B cell (primary cell): Measurements from ENCODE around the gene NHLRC1. TPM values are rescaled to one million over a fixed set of nuclear protein-coding genes. Genes with fewer than 3 reads are reported as not detected.

Experiments
- ATAC-seq: fragments of 200-7000 bp; cut with Tn5 transposase; one replicate; pipeline ENCODE4 v1.10.0; 2021; ENCODE audit warnings: low read depth, mild to moderate bottlenecking, moderate number of reproducible peaks, moderate library complexity
- CTCF ChIA-PET: fragments of 350-600 bp; sonication (Branson Sonifier 250); formaldehyde crosslinking; loops from one replicate; lab custom pipeline; 2021; ENCODE audit warnings: antibody characterized with exemption, inconsistent platforms; lab: Charles Lee
- POLR2A ChIA-PET: fragments of 350-600 bp; sonication (Branson Sonifier 250); formaldehyde crosslinking; loops from one replicate; lab custom pipeline; 2021; ENCODE audit warnings: antibody characterized with exemption; lab: Charles Lee
- DNase-seq: peaks from one replicate; pipeline ENCODE4 v3.0.0; 2013
- H2AFZ ChIP-seq: 2 replicates; pipeline ENCODE4 v1.6.1; 2012; ENCODE audit warnings: mild to moderate bottlenecking, low read depth, low read length; ENCODE audit not compliant: insufficient read depth, poor library complexity, severe bottlenecking
- H3K27ac ChIP-seq, 2 donors: 1 replicate in 1 of 2; 2 replicates in 1 of 2; pipeline ENCODE4 v1.5.1; 2012 to 2013; ENCODE audit warnings: low read length in 2 of 2, mild to moderate bottlenecking in 2 of 2, moderate library complexity in 1 of 2
- H3K27me3 ChIP-seq, 4 experiments: fragments of 200-600 bp in 1 of 4; sonication (generic) in 1 of 4; replicated peaks in 1 of 4; 1 replicate in 2 of 4; 2 replicates in 2 of 4; pipeline versions ENCODE4 v1.6.1 to v1.7.0; 2013 to 2016; ENCODE audit warnings: low read length in 3 of 4, mild to moderate bottlenecking in 2 of 4, mixed read lengths in 1 of 4, moderate library complexity in 1 of 4; ENCODE audit not compliant: insufficient read depth in 4 of 4, control insufficient read depth in 3 of 4; ENCODE audit errors: control extremely low read depth in 1 of 4
- H3K36me3 ChIP-seq, 2 experiments: replicated peaks in 1 of 2; 1 replicate in 1 of 2; 2 replicates in 1 of 2; pipeline versions ENCODE4 v1.6.1 to v1.7.1; 2013; ENCODE audit warnings: low read length in 1 of 2; ENCODE audit not compliant: insufficient read depth in 2 of 2, control insufficient read depth in 1 of 2; ENCODE audit errors: control extremely low read depth in 1 of 2, extremely low read depth in 1 of 2
- H3K4me1 ChIP-seq, 2 donors: fragments of 200-600 bp in 1 of 2; sonication (generic) in 1 of 2; 1 replicate in 1 of 2; 2 replicates in 1 of 2; pipeline versions ENCODE4 v1.5.1 to v1.6.1; 2013 to 2017; ENCODE audit warnings: low read length in 2 of 2; ENCODE audit not compliant: control insufficient read depth in 2 of 2, insufficient read depth in 2 of 2
- H3K4me2 ChIP-seq: replicated peaks from 2 replicates; pipeline ENCODE3; 2012; ENCODE audit warnings: mild to moderate bottlenecking, low read depth, low read length; ENCODE audit not compliant: poor library complexity, severe bottlenecking
- H3K4me3 ChIP-seq, 5 experiments: fragments of 200-600 bp in 1 of 5; sonication (generic) in 1 of 5; 1 replicate in 3 of 5; 2 replicates in 2 of 5; pipeline versions ENCODE4 v1.5.1 to v1.7.0; 2011 to 2016; ENCODE audit warnings: low read length in 4 of 5, mild to moderate bottlenecking in 4 of 5, low read depth in 2 of 5, control low read depth in 1 of 5, moderate library complexity in 1 of 5; ENCODE audit not compliant: insufficient read depth in 1 of 5; ENCODE audit errors: control extremely low read depth in 1 of 5, extremely low read depth in 1 of 5
- H3K79me2 ChIP-seq: fragments of 200-600 bp; sonication (generic); one replicate; pipeline ENCODE4 v1.6.0; 2016; ENCODE audit warnings: low read length; ENCODE audit not compliant: control insufficient read depth, insufficient read depth
- H3K9ac ChIP-seq: fragments of 200-600 bp; sonication (generic); 2 replicates; pipeline ENCODE4 v1.6.1; 2017; ENCODE audit warnings: mild to moderate bottlenecking, low read length, moderate library complexity
- H3K9me3 ChIP-seq, 3 donors: one replicate each; pipeline versions ENCODE4 v1.6.1 to v1.7.1; 2013; ENCODE audit warnings: low read length in 2 of 3; ENCODE audit not compliant: control insufficient read depth in 2 of 3, insufficient read depth in 1 of 3; ENCODE audit errors: control extremely low read depth in 1 of 3
- H4K20me1 ChIP-seq: 2 replicates; pipeline ENCODE4 v1.6.0; 2012; ENCODE audit warnings: mild to moderate bottlenecking, low read length; ENCODE audit not compliant: insufficient read depth, control insufficient read depth, poor library complexity, severe bottlenecking
- H3K27ac Mint-ChIP-seq: one replicate; pipeline ENCODE4 v1.8.0; 2021; ENCODE audit warnings: mixed read lengths
- H3K27me3 Mint-ChIP-seq: one replicate; pipeline ENCODE4 v1.8.0; 2021; ENCODE audit warnings: mixed read lengths
- H3K4me1 Mint-ChIP-seq: one replicate; pipeline ENCODE4 v1.8.0; 2021; ENCODE audit warnings: mixed read lengths
- H3K4me3 Mint-ChIP-seq: one replicate; pipeline ENCODE4 v1.8.0; 2021; ENCODE audit warnings: mixed read lengths
- H3K9me3 Mint-ChIP-seq: one replicate; pipeline ENCODE4 v1.8.0; 2022; ENCODE audit warnings: mixed read lengths; ENCODE audit not compliant: insufficient read depth
- EZH2 ChIP-seq: IDR thresholded peaks from 2 replicates; pipeline ENCODE4 v1.6.1; 2012; ENCODE audit warnings: borderline replicate concordance, low read depth, mild to moderate bottlenecking, moderate library complexity, low read length; ENCODE audit not compliant: insufficient read depth, poor library complexity, severe bottlenecking
- WGBS: methylation state at CpG from one replicate; pipeline ENCODE4 v1.1.5; 2013; ENCODE audit warnings: missing lambda C conversion rate; ENCODE audit not compliant: insufficient coverage; 5-methylcytosine and 5-hydroxymethylcytosine counted together
- intact Hi-C: fragments of 100-400 bp; cut with micrococcal nuclease; formaldehyde crosslinking; loops from one replicate; pipeline ENCODE4 v1.10.0; 2022
- polyA plus RNA-seq: library from polyadenylated mRNA; depleted of rRNA; stranded (reverse); fragments of >200 nt; gene quantifications from 2 replicates; pipeline ENCODE4 v1.2.3, GENCODE V29; 2012
- total RNA-seq, 2 donors: library from RNA; stranded (reverse); fragments of 120-200 nt in 1 of 2; gene quantifications; 1 replicate in 1 of 2; 2 replicates in 1 of 2; pipeline versions ENCODE4 v1.2.3 to v1.2.4, GENCODE V29; 2013 to 2022
- TF ChIP-seq, protein P1 (sequence below): fragments of 200-600 bp; IDR thresholded peaks from one replicate; pipeline ENCODE4 v1.8.0; 2022; ENCODE audit warnings: antibody characterized with exemption, mild to moderate bottlenecking

Gene NHLRC1
- total and polyA plus RNA-seq, 2 donors (not counting 1 experiment from before 2014, with no cell fraction given): 0.31 to 1.0 TPM

DNA sequence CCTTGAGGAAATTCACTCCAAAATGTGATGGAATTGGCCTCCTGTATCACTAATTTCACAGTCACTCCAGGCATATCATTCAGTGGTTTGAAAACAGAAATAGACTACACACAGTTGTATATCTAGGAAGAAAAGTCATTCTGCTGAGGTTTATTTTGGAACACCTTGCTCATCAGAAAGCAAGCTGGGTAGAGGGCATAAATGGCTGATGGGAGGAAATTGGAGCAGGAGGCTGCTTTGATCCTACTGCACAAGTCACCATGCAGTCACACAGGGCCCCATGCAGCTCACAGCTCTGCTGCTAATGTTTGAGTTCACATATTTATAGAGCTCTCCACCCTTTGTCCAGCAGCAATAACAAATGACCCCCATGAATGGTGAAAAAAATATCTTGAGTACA lies 12.3 kb downstream of the NHLRC1 start:
- H3K79me2 ChIP-seq: no peaks in the 10 kb centered on the region
- no peak for DNase-seq
- intact Hi-C loops: no loop called here
- Mint-ChIP-seq H3K9me3 (peaks cover 9% of the 10 kb centered on the region), H3K4me1 (no peaks in the 10 kb centered on the region), H3K27ac (no peak overlapping the region), H3K4me3 (no peak overlapping the region), H3K27me3 (peaks cover 4% of the 10 kb centered on the region)
- H4K20me1 ChIP-seq: no peaks in the 10 kb centered on the region
- no peak overlapping the region for H3K4me2 ChIP-seq
- CTCF ChIA-PET: no interaction called here
- no peak overlapping the region for H3K4me3 ChIP-seq
- H2AFZ ChIP-seq: no peak overlapping the region
- no peak overlapping the region for H3K9ac ChIP-seq
- H3K4me1 ChIP-seq: no peaks in the 10 kb centered on the region
- H3K9me3 ChIP-seq: peaks cover 0 to 12% (median 7%) of the 10 kb centered on the region in 3 donors
- no peak for ATAC-seq
- no peaks in the 10 kb centered on the region for H3K36me3 ChIP-seq
- POLR2A ChIA-PET: no interaction called here
- no peaks in the 10 kb centered on the region for H3K27me3 ChIP-seq
- H3K27ac ChIP-seq: no peak overlapping the region
- TF ChIP-seq, protein P1, sequence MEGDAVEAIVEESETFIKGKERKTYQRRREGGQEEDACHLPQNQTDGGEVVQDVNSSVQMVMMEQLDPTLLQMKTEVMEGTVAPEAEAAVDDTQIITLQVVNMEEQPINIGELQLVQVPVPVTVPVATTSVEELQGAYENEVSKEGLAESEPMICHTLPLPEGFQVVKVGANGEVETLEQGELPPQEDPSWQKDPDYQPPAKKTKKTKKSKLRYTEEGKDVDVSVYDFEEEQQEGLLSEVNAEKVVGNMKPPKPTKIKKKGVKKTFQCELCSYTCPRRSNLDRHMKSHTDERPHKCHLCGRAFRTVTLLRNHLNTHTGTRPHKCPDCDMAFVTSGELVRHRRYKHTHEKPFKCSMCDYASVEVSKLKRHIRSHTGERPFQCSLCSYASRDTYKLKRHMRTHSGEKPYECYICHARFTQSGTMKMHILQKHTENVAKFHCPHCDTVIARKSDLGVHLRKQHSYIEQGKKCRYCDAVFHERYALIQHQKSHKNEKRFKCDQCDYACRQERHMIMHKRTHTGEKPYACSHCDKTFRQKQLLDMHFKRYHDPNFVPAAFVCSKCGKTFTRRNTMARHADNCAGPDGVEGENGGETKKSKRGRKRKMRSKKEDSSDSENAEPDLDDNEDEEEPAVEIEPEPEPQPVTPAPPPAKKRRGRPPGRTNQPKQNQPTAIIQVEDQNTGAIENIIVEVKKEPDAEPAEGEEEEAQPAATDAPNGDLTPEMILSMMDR: no peak
- no peak for TF ChIP-seq EZH2

DNA sequence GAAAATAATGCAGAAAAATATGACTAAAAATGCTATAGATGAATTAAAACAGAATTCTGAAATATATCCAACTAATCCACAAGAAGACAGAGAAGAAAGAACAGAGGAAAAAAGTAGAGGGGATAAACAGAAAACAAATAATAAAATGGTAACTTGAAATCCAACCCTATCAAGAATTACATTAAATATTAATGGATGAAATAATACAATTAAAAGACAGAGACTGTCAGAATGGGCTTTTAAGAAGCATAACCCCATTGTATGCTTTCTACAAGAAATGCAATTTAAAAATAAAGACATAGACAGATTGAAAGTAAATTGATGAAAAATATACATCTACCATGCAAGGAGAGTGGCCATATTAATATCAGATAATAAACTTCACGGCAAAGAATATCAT lies 15.4 kb downstream of the NHLRC1 start:
- H3K4me3 Mint-ChIP-seq: no peak overlapping the region
- POLR2A ChIA-PET: no interaction called here
- Histone ChIP-seq H3K9me3 (peaks cover 0 to 12% (median 7%) of the 10 kb centered on the region in 3 donors), H3K79me2 (no peaks in the 10 kb centered on the region), H3K4me2 (no peak overlapping the region), H3K4me3 (no peak overlapping the region), H4K20me1 (no peaks in the 10 kb centered on the region), H3K9ac (no peak overlapping the region), H3K27ac (no peak overlapping the region), H2AFZ (no peak overlapping the region), H3K27me3 (no peaks in the 10 kb centered on the region), H3K4me1 (no peaks in the 10 kb centered on the region), H3K36me3 (no peaks in the 10 kb centered on the region)
- no CpG with 5 or more reads among the region's 1 CpG for WGBS
- ATAC-seq (no peak), DNase-seq (no peak)
- H3K4me1 Mint-ChIP-seq: no peaks in the 10 kb centered on the region
- peaks cover 9% of the 10 kb centered on the region for H3K9me3 Mint-ChIP-seq
- H3K27me3 Mint-ChIP-seq: peaks cover 17% of the 10 kb centered on the region
- intact Hi-C loops: no loop called here
- TF ChIP-seq, protein P1: no peak
- TF ChIP-seq EZH2: no peak
- no peak overlapping the region for H3K27ac Mint-ChIP-seq
- CTCF ChIA-PET: no interaction called here
